Endometrial microvascular endothelial cells (primary cell): ENCODE results near the gene RMDN3. TPM values are rescaled to one million over a fixed set of nuclear protein-coding genes. Genes with fewer than 3 reads are reported as not detected.

Experiments
- in situ Hi-C: cut with HindIII; loops from 2 replicates; pipeline ENCODE4 v1.10.0; 2017; ENCODE audit warnings: low sequenced_read_pairs, low pct_unique_long_range_greater_than_20kb; ENCODE audit errors: inconsistent ontology term
- total RNA-seq: library from RNA; depleted of rRNA; stranded (reverse); fragments of >200 nt; gene quantifications from one replicate; pipeline ENCODE4 v1.2.3, GENCODE V29; 2015; ENCODE audit errors: inconsistent ontology term

The RMDN3 gene
- total RNA-seq, 1 donor from 2014 or later: 35.8 TPM

DNA sequence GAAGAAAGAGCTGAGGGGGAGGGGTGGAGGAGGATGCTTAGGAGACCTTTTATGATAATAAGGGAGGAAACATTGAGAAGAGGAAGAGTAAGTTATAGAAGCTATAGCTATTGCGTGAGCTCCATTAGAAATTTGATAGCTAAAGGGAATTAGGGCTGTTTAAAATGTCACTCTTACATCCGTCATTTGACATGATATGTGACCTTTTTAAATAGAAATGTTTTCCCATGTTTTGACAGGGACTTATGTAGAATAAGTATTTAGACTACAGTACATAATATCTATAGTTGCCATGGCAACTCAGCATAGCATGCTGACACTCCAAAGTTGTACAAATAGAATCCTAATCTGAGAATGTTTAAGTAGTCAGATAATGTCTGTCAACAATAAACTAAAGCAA lies 40.9 kb downstream of the RMDN3 start:
- in situ Hi-C loops: no loop called here

DNA sequence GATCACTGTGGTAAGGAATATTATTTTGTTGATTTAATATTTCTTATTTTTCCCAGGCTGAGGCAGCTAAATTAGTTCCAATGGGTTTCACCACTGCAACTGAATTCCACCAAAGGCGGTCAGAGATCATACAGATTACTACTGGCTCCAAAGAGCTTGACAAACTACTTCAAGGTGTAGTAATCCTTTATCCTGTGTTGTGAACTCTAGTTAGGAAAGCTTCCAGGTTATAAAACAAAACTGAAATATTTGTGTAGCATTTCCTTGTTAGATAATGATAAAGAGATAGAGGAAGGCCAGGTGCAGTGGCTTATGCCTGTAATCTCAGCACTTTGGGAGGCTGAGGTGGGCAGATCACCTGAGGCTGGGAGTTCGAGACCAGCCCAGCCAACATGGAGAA lies 48.9 kb downstream of the RMDN3 start:
- in situ Hi-C loops: no loop called here

DNA sequence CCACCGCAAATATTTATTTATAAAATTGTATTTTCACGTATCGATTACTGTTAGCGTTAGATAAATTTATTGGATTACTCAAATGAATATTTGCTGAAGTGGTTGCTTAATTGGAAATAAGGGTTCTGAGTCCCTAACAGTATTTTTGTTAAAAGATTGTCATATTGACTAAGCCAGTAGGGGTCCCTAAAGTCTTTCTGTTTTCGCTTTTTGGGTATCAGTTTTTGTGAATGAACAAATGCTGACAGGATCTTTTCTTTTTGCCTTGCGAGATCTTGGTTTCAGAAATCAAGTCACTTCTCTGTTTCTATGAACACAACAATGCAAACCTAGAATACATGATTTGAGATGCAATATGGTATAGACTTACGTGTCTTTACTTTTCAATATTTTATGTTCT lies 53.0 kb downstream of the RMDN3 start:
- in situ Hi-C loops: no loop called here

DNA sequence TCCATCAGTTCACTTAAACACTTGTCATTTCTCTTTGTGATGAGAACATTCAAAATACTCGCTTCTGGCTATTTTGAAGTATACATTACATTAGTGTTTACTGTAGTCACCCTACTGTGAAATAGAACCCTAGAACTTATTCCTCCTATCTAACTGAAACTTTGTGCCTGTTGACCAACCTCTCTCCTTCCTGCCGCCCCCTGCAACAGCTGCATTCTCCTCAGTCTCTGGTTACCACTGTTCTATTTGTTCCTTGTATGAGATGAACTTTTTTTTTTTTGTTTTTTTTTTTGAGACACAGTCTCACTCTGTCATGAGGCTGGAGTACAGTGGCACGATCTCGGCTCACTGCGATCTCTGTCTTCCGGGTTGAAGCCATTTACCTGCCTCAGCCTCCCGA lies 57.1 kb downstream of the RMDN3 start:
- in situ Hi-C loops: no loop called here

GRCh38 chr15:40696228-40696627 lies 58.8 kb downstream of the RMDN3 start:
- in situ Hi-C loops: no loop called here

DNA sequence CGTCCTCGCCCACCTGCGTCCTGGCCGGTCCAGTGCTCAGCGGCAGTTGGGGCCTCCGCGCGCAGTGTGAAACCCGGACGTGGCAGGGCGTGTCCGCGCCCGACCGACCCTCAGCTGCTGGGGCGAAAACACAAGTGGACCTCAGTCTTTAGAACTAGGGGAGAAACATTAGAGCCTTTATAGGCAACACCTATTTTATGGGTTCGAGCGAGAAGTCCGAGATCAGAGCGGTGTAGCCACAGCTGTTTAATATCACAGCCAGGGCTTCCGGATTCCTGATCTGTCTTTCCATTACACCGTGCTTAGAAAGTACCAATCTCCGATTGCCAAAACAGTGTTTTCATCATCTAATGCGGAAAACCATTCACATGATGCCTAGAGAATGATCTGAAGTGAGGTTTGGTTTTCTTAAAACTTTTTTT lies 59.6 kb downstream of the RMDN3 start:
- in situ Hi-C loops: no loop called here

- in situ Hi-C loops: no loop called here
These were observed 60.2 kb downstream of the RMDN3 start, which contains the start of gene RAD51 for GRCh38 chr15:40694688-40695468. RAD51 (plus strand) TSS chr15:40695174; CDS start chr15:40698759, 3,585 bp downstream.

DNA sequence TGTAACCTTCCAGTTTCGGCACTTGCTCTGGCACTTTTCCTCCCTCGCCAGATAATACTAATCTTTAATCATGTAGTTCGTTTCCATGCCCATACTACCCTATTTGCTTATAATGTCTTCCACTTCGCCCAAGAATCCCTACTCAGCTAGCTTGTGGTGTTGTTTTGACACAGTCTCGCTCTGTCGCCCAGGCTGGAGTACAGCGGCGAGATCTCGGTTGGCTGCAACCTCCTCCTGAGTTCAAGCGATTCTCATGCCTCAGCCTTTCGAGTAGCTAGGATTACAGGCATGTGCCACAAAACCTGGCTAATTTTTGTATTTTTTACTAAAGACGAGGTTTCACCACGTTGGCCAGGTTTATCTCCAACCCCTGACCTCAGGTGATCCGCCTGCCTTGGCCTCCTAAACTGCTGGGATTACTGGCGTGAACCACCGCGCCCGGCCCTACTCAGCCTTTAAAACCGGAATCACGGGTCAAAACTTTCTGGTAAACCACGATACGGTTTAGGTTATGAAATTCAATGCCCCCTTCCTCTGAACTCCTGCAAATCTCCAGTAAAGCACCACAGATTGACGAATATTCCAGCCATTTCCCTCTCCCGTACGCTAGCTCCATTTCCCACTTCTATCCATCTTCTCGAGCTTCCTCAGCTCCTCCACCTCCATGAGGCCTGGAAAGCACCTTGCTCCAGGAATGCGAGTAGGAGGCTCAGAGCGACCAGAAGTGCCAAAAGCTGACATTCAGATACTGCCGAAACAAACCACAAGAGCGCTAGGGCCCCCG lies 61.0 kb downstream of the RMDN3 start:
- in situ Hi-C loops: no loop called here

GRCh38 chr15:40691737-40692136 lies 63.3 kb downstream of the RMDN3 start:
- in situ Hi-C loops: no loop called here

GRCh38 chr15:40688932-40689799 lies 65.9 kb downstream of the RMDN3 start:
- in situ Hi-C loops: no loop called here

Other genes starting within 250 kb of the RMDN3 start
- 40.4 TPM for gene CCDC32, start 190.2 kb downstream of the RMDN3 start, total RNA-seq
- gene RPUSD2, start 186.0 kb downstream of the RMDN3 start, total RNA-seq: 8.9 TPM
- gene KNL1, start 161.0 kb downstream of the RMDN3 start, total RNA-seq: 40.9 TPM
- 13.0 TPM for gene RAD51, start 60.1 kb downstream of the RMDN3 start, total RNA-seq
- gene GCHFR, start 8.8 kb upstream of the RMDN3 start, total RNA-seq: 6.8 TPM
- not detected for gene C15orf62, start 14.7 kb upstream of the RMDN3 start, total RNA-seq
- 35.5 TPM for gene ZFYVE19, start 51.8 kb upstream of the RMDN3 start, total RNA-seq
- 47.3 TPM for gene DNAJC17, start 52.2 kb upstream of the RMDN3 start, total RNA-seq
- gene PPP1R14D, start 73.5 kb upstream of the RMDN3 start, total RNA-seq: not detected
- gene SPINT1, start 88.8 kb upstream of the RMDN3 start, total RNA-seq: 0.93 TPM
- gene RHOV, start 119.0 kb upstream of the RMDN3 start, total RNA-seq: not detected
- gene VPS18, start 139.2 kb upstream of the RMDN3 start, total RNA-seq: 52.5 TPM
- gene DLL4, start 174.1 kb upstream of the RMDN3 start, total RNA-seq: 9.0 TPM
- gene CHAC1, start 198.2 kb upstream of the RMDN3 start, total RNA-seq: 3.4 TPM